GM12891 (cell line): ENCODE measurements around the gene NAALADL2.

Source experiments
- PAX5 ChIP-seq: IDR thresholded peaks from 2 replicates; pipeline ENCODE4 v1.6.1; 2011; ENCODE audit warnings: low read length, moderate library complexity, mild to moderate bottlenecking; ENCODE audit not compliant: insufficient read depth, severe bottlenecking
- POLR2A ChIP-seq: IDR thresholded peaks from 2 replicates; pipeline ENCODE4 v1.6.1; 2011; ENCODE audit warnings: low read depth, low read length, control low read depth
- POLR2AphosphoS5 ChIP-seq: IDR thresholded peaks from 2 replicates; pipeline ENCODE4 v1.6.1; 2011; ENCODE audit warnings: low read depth, low read length, control low read depth
- POU2F2 ChIP-seq: IDR thresholded peaks from 2 replicates; pipeline ENCODE4 v1.6.1; 2011; ENCODE audit warnings: low read depth, mild to moderate bottlenecking, control low read depth, low read length, moderate library complexity
- SPI1 ChIP-seq: IDR thresholded peaks from 2 replicates; pipeline ENCODE4 v1.6.1; 2011; ENCODE audit warnings: low read depth, low read length, control low read depth
- TAF1 ChIP-seq: IDR thresholded peaks from 2 replicates; pipeline ENCODE4 v1.6.1; 2011; ENCODE audit warnings: low read depth, low read length, control low read depth

GRCh38 chr3:175404621-175405020, 545.5 kb downstream of the NAALADL2 start:
- TF ChIP-seq POLR2A, result no peak
- no peak for TF ChIP-seq POLR2AphosphoS5
- no peak for TF ChIP-seq TAF1
- no peak for TF ChIP-seq SPI1
- TF ChIP-seq POU2F2, result no peak
- no peak for TF ChIP-seq PAX5
